ENCODE measurements around the gene UTP15. TPM values are rescaled to one million over a fixed set of nuclear protein-coding genes. Genes with fewer than 3 reads are reported as not detected.
A peak's percentile ranks its signal among the peaks of the same experiment; 100 is the strongest.

UTP15 gene
- polyA plus RNA-seq (2012; ENCODE audit: insufficient read depth, insufficient read length) = 14.9 TPM

- peak; percentile 96 for DNase-seq (ENCODE audit: low read depth, low spot score)
- H3K4me3 ChIP-seq (ENCODE audit: low read length) = peak within 1 kb of the TSS; percentile 70
Observed at GRCh38 chr5:73565139-73565968, at the start of gene UTP15, which contains the start of gene ANKRA2. Gene UTP15 (plus strand): TSS chr5:73565743. CDS start chr5:73567345, 1,602 bp downstream. Gene ANKRA2 (minus strand): TSS chr5:73565639. CDS start chr5:73562881, 2,758 bp downstream.

GRCh38 chr5:73519531-73520283 is 45.8 kb upstream of the UTP15 start:
- DNase-seq (ENCODE audit: low read depth, low spot score) = peak; percentile 89
- peak overlapping the region; percentile 49 for H3K4me3 ChIP-seq (ENCODE audit: low read length)

GRCh38 chr5:73522989-73523388 is 42.6 kb upstream of the UTP15 start:
- no peak overlapping the region for H3K4me3 ChIP-seq (ENCODE audit: low read length)
- DNase-seq (ENCODE audit: low read depth, low spot score) = no peak

- no peak for DNase-seq (ENCODE audit: low read depth, low spot score)
- H3K4me3 ChIP-seq (ENCODE audit: low read length) = no peak overlapping the region
Observed at GRCh38 chr5:73523861-73524260, 41.7 kb upstream of the UTP15 start.

- H3K4me3 ChIP-seq (ENCODE audit: low read length) = no peak overlapping the region
- no peak for DNase-seq (ENCODE audit: low read depth, low spot score)
Observed at GRCh38 chr5:73525606-73526203, 39.8 kb upstream of the UTP15 start.

- no peak for DNase-seq (ENCODE audit: low read depth, low spot score)
- no peak overlapping the region for H3K4me3 ChIP-seq (ENCODE audit: low read length)
Observed at GRCh38 chr5:73528248-73528647, 37.3 kb upstream of the UTP15 start.

GRCh38 chr5:73529081-73529480 is 36.5 kb upstream of the UTP15 start:
- DNase-seq (ENCODE audit: low read depth, low spot score) = no peak
- H3K4me3 ChIP-seq (ENCODE audit: low read length) = no peak overlapping the region

- no peak overlapping the region for H3K4me3 ChIP-seq (ENCODE audit: low read length)
- DNase-seq (ENCODE audit: low read depth, low spot score) = no peak
Observed at GRCh38 chr5:73531356-73531755, 34.2 kb upstream of the UTP15 start.

- H3K4me3 ChIP-seq (ENCODE audit: low read length) = no peak overlapping the region
- DNase-seq (ENCODE audit: low read depth, low spot score) = no peak
Observed at GRCh38 chr5:73532195-73532594, 33.3 kb upstream of the UTP15 start.

GRCh38 chr5:73534011-73534644 is 31.4 kb upstream of the UTP15 start:
- no peak overlapping the region for H3K4me3 ChIP-seq (ENCODE audit: low read length)
- DNase-seq (ENCODE audit: low read depth, low spot score) = no peak

- no peak for DNase-seq (ENCODE audit: low read depth, low spot score)
- no peak overlapping the region for H3K4me3 ChIP-seq (ENCODE audit: low read length)
Observed at GRCh38 chr5:73534971-73535370, 30.6 kb upstream of the UTP15 start.

- DNase-seq (ENCODE audit: low read depth, low spot score) = no peak
- no peak overlapping the region for H3K4me3 ChIP-seq (ENCODE audit: low read length)
Observed at GRCh38 chr5:73539730-73540129, 25.8 kb upstream of the UTP15 start.

- no peak for DNase-seq (ENCODE audit: low read depth, low spot score)
- no peak overlapping the region for H3K4me3 ChIP-seq (ENCODE audit: low read length)
Observed at GRCh38 chr5:73540192-73540591, 25.4 kb upstream of the UTP15 start.

GRCh38 chr5:73542020-73542419 is 23.5 kb upstream of the UTP15 start:
- DNase-seq (ENCODE audit: low read depth, low spot score) = no peak
- no peak overlapping the region for H3K4me3 ChIP-seq (ENCODE audit: low read length)

- DNase-seq (ENCODE audit: low read depth, low spot score) = no peak
- H3K4me3 ChIP-seq (ENCODE audit: low read length) = no peak overlapping the region
Observed at GRCh38 chr5:73544429-73545402, 20.8 kb upstream of the UTP15 start.

GRCh38 chr5:73545403-73545779 is 20.2 kb upstream of the UTP15 start:
- DNase-seq (ENCODE audit: low read depth, low spot score) = no peak

GRCh38 chr5:73550016-73550415 is 15.5 kb upstream of the UTP15 start:
- DNase-seq (ENCODE audit: low read depth, low spot score) = no peak
- H3K4me3 ChIP-seq (ENCODE audit: low read length) = no peak overlapping the region

More at GRCh38 chr5:73545403-73545779, 20.2 kb upstream of the UTP15 start:
- no peak overlapping the region for H3K4me3 ChIP-seq (ENCODE audit: low read length)

GRCh38 chr5:73552642-73553041 is 12.9 kb upstream of the UTP15 start:
- DNase-seq (ENCODE audit: low read depth, low spot score) = no peak
- H3K4me3 ChIP-seq (ENCODE audit: low read length) = no peak overlapping the region
